Left ventricle myocardium superior (tissue), 1 donor: ENCODE data around the gene KPNA2. TPM values are rescaled to one million over a fixed set of nuclear protein-coding genes. Genes with fewer than 3 reads are reported as not detected.
"Not testable (repeated sequence)": the region's sequence is repeated elsewhere in the genome, so short reads cannot be mapped to it uniquely, and the experiment has no call there.

ENCODE experiments used
- ATAC-seq: fragments of 200-7000 bp; cut with Tn5 transposase; one replicate; pipeline ENCODE4 v1.9.1; 2020; ENCODE audit warnings: mild to moderate bottlenecking, moderate library complexity
- DNase-seq: peaks from one replicate; pipeline ENCODE4 v3.0.0-alpha.2; 2020
- intact Hi-C: fragments of 100-400 bp; cut with micrococcal nuclease; formaldehyde crosslinking; loops from one replicate; pipeline ENCODE4 v1.11.0; 2022
- total RNA-seq: library from RNA; stranded (reverse); fragmentation: NEBNext Ultra II Directional; extraction: Animal tissue kit (Norgen Biotek cat#: 25700); gene quantifications from one replicate; pipeline ENCODE4 v1.2.1, GENCODE V29; 2021
- donor health status: DM: no; HTN: yes; CAD: no; lungs with severe emphysema.

Gene KPNA2
- total RNA-seq, 1 donor from 2014 or later, result 21.3 TPM

- intact Hi-C loops, result no loop called here
- ATAC-seq (peak; percentile 44), DNase-seq (no peak)
Measured at GRCh38 chr17:68085771-68086381, 50.3 kb downstream of the KPNA2 start.

GRCh38 chr17:68086666-68087065 is 51.1 kb downstream of the KPNA2 start:
- DNase-seq, ATAC-seq, intact Hi-C loops: not testable (repeated sequence)

GRCh38 chr17:68087131-68087623 is 51.6 kb downstream of the KPNA2 start:
- DNase-seq, intact Hi-C loops, ATAC-seq: not testable (repeated sequence)

- DNase-seq (no peak), ATAC-seq (no peak)
- intact Hi-C loops, result no loop called here
Measured at GRCh38 chr17:68087851-68088250, 52.3 kb downstream of the KPNA2 start.

GRCh38 chr17:68089881-68090280 is 54.3 kb downstream of the KPNA2 start:
- intact Hi-C loops, result no loop called here
- DNase-seq (no peak), ATAC-seq (peak; percentile 86)

GRCh38 chr17:68094481-68095078 is 59.0 kb downstream of the KPNA2 start:
- DNase-seq (no peak), ATAC-seq (no peak)
- intact Hi-C loops, result no loop called here

- intact Hi-C loops, result no loop called here
Measured at GRCh38 chr17:68095205-68095811, 59.8 kb downstream of the KPNA2 start.

GRCh38 chr17:68096111-68096510 is 60.6 kb downstream of the KPNA2 start:
- intact Hi-C loops, result no loop called here
- no peak for ATAC-seq
- DNase-seq, result no peak

More at GRCh38 chr17:68095205-68095811, 59.8 kb downstream of the KPNA2 start:
- no peak for DNase-seq
- no peak for ATAC-seq

Other genes starting within 250 kb of the KPNA2 start
- 75.1 TPM for gene BPTF, start 210.2 kb upstream of the KPNA2 start, total RNA-seq
- gene C17orf58, start 39.3 kb upstream of the KPNA2 start, total RNA-seq, result 5.0 TPM
- gene AMZ2, start 212.3 kb downstream of the KPNA2 start, total RNA-seq, result 92.1 TPM